ENCODE measurements around the gene MAGI2. TPM values are rescaled to one million over a fixed set of nuclear protein-coding genes. Genes with fewer than 3 reads are reported as not detected.

The MAGI2 gene
- total RNA-seq, 2 experiments from 2014 or later, result 0.03 to 0.17 TPM

- no TSS peak for BruUV-seq (replicated peaks)
Measured at GRCh38 chr7:78900806-78901205, 552.7 kb downstream of the MAGI2 start.

GRCh38 chr7:78895393-78895792, 558.1 kb downstream of the MAGI2 start:
- Histone ChIP-seq H3K27ac (ENCODE audit: low read depth, low read length, poor library complexity, severe bottlenecking) (no peak overlapping the region), H4K20me1 (ENCODE audit: insufficient read depth, low read length) (no peaks in the 10 kb centered on the region), H3K4me3 (ENCODE audit: low read depth, low read length, poor library complexity, severe bottlenecking) (no peak overlapping the region), H3K4me2 (ENCODE audit: low read length) (no peak overlapping the region), H2AFZ (ENCODE audit: low read length) (no peak overlapping the region), H3K36me3 (ENCODE audit: insufficient read depth, low read length) (no peaks in the 10 kb centered on the region), H3K9me2 (ENCODE audit: insufficient read depth, low read length) (no peaks in the 10 kb centered on the region), H3K4me1 (ENCODE audit: insufficient read depth, low read length, poor library complexity, severe bottlenecking) (no peaks in the 10 kb centered on the region), H3K9me3 (ENCODE audit: low read length) (no peaks in the 10 kb centered on the region), H3K79me2 (ENCODE audit: insufficient read depth, low read depth, low read length) (no peaks in the 10 kb centered on the region)
- BruUV-seq (replicated peaks), result no TSS peak
- intact Hi-C loops (cut with micrococcal nuclease; ENCODE audit: unreplicated experiment), result no loop called here
- POLR2A ChIA-PET, result no interaction called here
- no peak for DNase-seq (ENCODE audit: low spot score)
- TF ChIP-seq EZH2phosphoT487 (IDR thresholded peaks at IDR 0.05; ENCODE audit: borderline replicate concordance, low read depth, low read length) (no peak), CTCF (conservative IDR thresholded peaks at IDR 0.05; ENCODE audit: low read length) (no peak)
- CTCF ChIA-PET (ENCODE audit: unreplicated experiment), result no interaction called here

More at GRCh38 chr7:78900806-78901205, 552.7 kb downstream of the MAGI2 start:
- intact Hi-C loops (cut with micrococcal nuclease; ENCODE audit: unreplicated experiment), result no loop called here
- Histone ChIP-seq H3K27ac (ENCODE audit: low read depth, low read length, poor library complexity, severe bottlenecking) (no peak overlapping the region), H3K79me2 (ENCODE audit: insufficient read depth, low read depth, low read length) (no peaks in the 10 kb centered on the region), H3K9me3 (ENCODE audit: low read length) (no peaks in the 10 kb centered on the region), H3K4me1 (ENCODE audit: insufficient read depth, low read length, poor library complexity, severe bottlenecking) (no peaks in the 10 kb centered on the region), H2AFZ (ENCODE audit: low read length) (no peak overlapping the region), H3K4me2 (ENCODE audit: low read length) (no peak overlapping the region), H4K20me1 (ENCODE audit: insufficient read depth, low read length) (no peaks in the 10 kb centered on the region), H3K36me3 (ENCODE audit: insufficient read depth, low read length) (no peaks in the 10 kb centered on the region), H3K4me3 (ENCODE audit: low read depth, low read length, poor library complexity, severe bottlenecking) (no peak overlapping the region), H3K9me2 (ENCODE audit: insufficient read depth, low read length) (no peaks in the 10 kb centered on the region)
- CTCF ChIA-PET (ENCODE audit: unreplicated experiment), result no interaction called here
- TF ChIP-seq EZH2phosphoT487 (IDR thresholded peaks at IDR 0.05; ENCODE audit: borderline replicate concordance, low read depth, low read length) (no peak), CTCF (conservative IDR thresholded peaks at IDR 0.05; ENCODE audit: low read length) (no peak)
- no peak for DNase-seq (ENCODE audit: low spot score)
- POLR2A ChIA-PET, result interaction anchor here (1.5 kb wide), 1 partner anchor 9 kb away, joined by 3 read pairs; no protein-coding TSS in a partner anchor

- ChIA-PET POLR2A (no interaction called here), CTCF (ENCODE audit: unreplicated experiment) (no interaction called here)
- no peaks in the 10 kb centered on the region for H3K9me3 ChIP-seq (ENCODE audit: low read length)
- H3K79me2 ChIP-seq (ENCODE audit: insufficient read depth, low read depth, low read length), result no peaks in the 10 kb centered on the region
- intact Hi-C loops (cut with micrococcal nuclease; ENCODE audit: unreplicated experiment), result no loop called here
- TF ChIP-seq CTCF (conservative IDR thresholded peaks at IDR 0.05; ENCODE audit: low read length) (no peak), EZH2phosphoT487 (IDR thresholded peaks at IDR 0.05; ENCODE audit: borderline replicate concordance, low read depth, low read length) (no peak)
- H3K4me3 ChIP-seq (ENCODE audit: low read depth, low read length, poor library complexity, severe bottlenecking), result no peak overlapping the region
- no peaks in the 10 kb centered on the region for H3K9me2 ChIP-seq (ENCODE audit: insufficient read depth, low read length)
- H3K4me1 ChIP-seq (ENCODE audit: insufficient read depth, low read length, poor library complexity, severe bottlenecking), result no peaks in the 10 kb centered on the region
- no peak overlapping the region for H2AFZ ChIP-seq (ENCODE audit: low read length)
- no TSS peak for BruUV-seq (replicated peaks)
- H3K27ac ChIP-seq (ENCODE audit: low read depth, low read length, poor library complexity, severe bottlenecking), result no peak overlapping the region
- H3K36me3 ChIP-seq (ENCODE audit: insufficient read depth, low read length), result no peaks in the 10 kb centered on the region
- no peak for DNase-seq (ENCODE audit: low spot score)
- no peaks in the 10 kb centered on the region for H4K20me1 ChIP-seq (ENCODE audit: insufficient read depth, low read length)
- H3K4me2 ChIP-seq (ENCODE audit: low read length), result no peak overlapping the region
Measured at GRCh38 chr7:78879206-78879605, 574.3 kb downstream of the MAGI2 start.
